ENCODE measurements around the gene WRNIP1.

- TF ChIP-seq EZH2 (IDR thresholded peaks at IDR 0.05) = no peak
- TF ChIP-seq CTCF (IDR thresholded peaks at IDR 0.05) = no peak
These were observed 41.5 kb downstream of the WRNIP1 start for GRCh38 chr6:2806644-2807043.

Measured in neural progenitor cell (in vitro differentiated cells).